Measurements from ENCODE around the gene TESK1.

Gene TESK1

GRCh38 chr9:35646153-35646532 lies 41.1 kb downstream of the TESK1 start:
- no peaks in the 10 kb centered on the region for H3K9me2 ChIP-seq (replicated peaks; ENCODE audit: insufficient read depth, low read length)
- no peaks in the 10 kb centered on the region for H3F3A ChIP-seq (ENCODE audit: insufficient read depth, low read length)
- H3K79me2 ChIP-seq (ENCODE audit: low read length), result no peaks in the 10 kb centered on the region
- no peak for DNase-seq
- H3K27ac ChIP-seq (ENCODE audit: low read length), result no peak overlapping the region
- no peaks in the 10 kb centered on the region for H3K27me3 ChIP-seq (replicated peaks; ENCODE audit: insufficient read depth, low read length)
- H4K20me1 ChIP-seq (ENCODE audit: insufficient read depth, low read length), result no peaks in the 10 kb centered on the region
- H3K9me3 ChIP-seq (replicated peaks; ENCODE audit: insufficient read depth, low read length), result no peaks in the 10 kb centered on the region
- H2AFZ ChIP-seq (ENCODE audit: low read length), result peak overlapping the region; percentile 97
- peak overlapping the region; percentile 68 for H3K4me3 ChIP-seq (ENCODE audit: low read length)
- H3K4me2 ChIP-seq (ENCODE audit: low read depth, low read length), result peak overlapping the region; percentile 96
- H3K4me1 ChIP-seq (ENCODE audit: low read length), result peaks cover 4% of the 10 kb centered on the region
- H3K9ac ChIP-seq (ENCODE audit: low read length), result peak overlapping the region; percentile 54; the same call in 1 of the 2 replicates
- TF ChIP-seq EZH2phosphoT487 (IDR thresholded peaks at IDR 0.05; ENCODE audit: low read length), result no peak
- no peak for TF ChIP-seq EZH2 (optimal IDR thresholded peaks at IDR 0.05; ENCODE audit: low read depth, low read length)
- no peak for TF ChIP-seq CTCF (IDR thresholded peaks at IDR 0.05; ENCODE audit: low read length)
- no peaks in the 10 kb centered on the region for H3K36me3 ChIP-seq (replicated peaks; ENCODE audit: insufficient read depth, low read length)

GRCh38 chr9:35646533-35647265 lies 41.6 kb downstream of the TESK1 start:
- no peaks in the 10 kb centered on the region for H3K27me3 ChIP-seq (replicated peaks; ENCODE audit: insufficient read depth, low read length)
- H3K36me3 ChIP-seq (replicated peaks; ENCODE audit: insufficient read depth, low read length), result no peaks in the 10 kb centered on the region
- H2AFZ ChIP-seq (ENCODE audit: low read length), result peak overlapping the region; percentile 97
- no peaks in the 10 kb centered on the region for H4K20me1 ChIP-seq (ENCODE audit: insufficient read depth, low read length)
- H3K79me2 ChIP-seq (ENCODE audit: low read length), result no peaks in the 10 kb centered on the region
- H3F3A ChIP-seq (ENCODE audit: insufficient read depth, low read length), result no peaks in the 10 kb centered on the region
- H3K9me3 ChIP-seq (replicated peaks; ENCODE audit: insufficient read depth, low read length), result no peaks in the 10 kb centered on the region
- H3K4me1 ChIP-seq (ENCODE audit: low read length), result peaks cover 4% of the 10 kb centered on the region
- peak overlapping the region; percentile 68 for H3K4me3 ChIP-seq (ENCODE audit: low read length)
- peak; percentile 88 for DNase-seq
- peak overlapping the region; percentile 96 for H3K4me2 ChIP-seq (ENCODE audit: low read depth, low read length)
- H3K27ac ChIP-seq (ENCODE audit: low read length), result no peak overlapping the region
- H3K9me2 ChIP-seq (replicated peaks; ENCODE audit: insufficient read depth, low read length), result no peaks in the 10 kb centered on the region
- TF ChIP-seq EZH2phosphoT487 (IDR thresholded peaks at IDR 0.05; ENCODE audit: low read length), result no peak
- TF ChIP-seq EZH2 (optimal IDR thresholded peaks at IDR 0.05; ENCODE audit: low read depth, low read length), result no peak
- TF ChIP-seq CTCF (IDR thresholded peaks at IDR 0.05; ENCODE audit: low read length), result peak; percentile 86
- H3K9ac ChIP-seq (ENCODE audit: low read length), result peak overlapping the region; percentile 54; the same call in 1 of the 2 replicates

- Histone ChIP-seq H3K9me2 (replicated peaks; ENCODE audit: insufficient read depth, low read length) (no peaks in the 10 kb centered on the region), H3K27me3 (replicated peaks; ENCODE audit: insufficient read depth, low read length) (no peaks in the 10 kb centered on the region), H4K20me1 (ENCODE audit: insufficient read depth, low read length) (no peaks in the 10 kb centered on the region), H3K4me2 (ENCODE audit: low read depth, low read length) (no peak overlapping the region), H3K27ac (ENCODE audit: low read length) (no peak overlapping the region), H3K4me3 (ENCODE audit: low read length) (no peak overlapping the region), H3K36me3 (replicated peaks; ENCODE audit: insufficient read depth, low read length) (no peaks in the 10 kb centered on the region), H3K9me3 (replicated peaks; ENCODE audit: insufficient read depth, low read length) (no peaks in the 10 kb centered on the region), H3K9ac (ENCODE audit: low read length) (no peak overlapping the region), H3F3A (ENCODE audit: insufficient read depth, low read length) (no peaks in the 10 kb centered on the region), H3K4me1 (ENCODE audit: low read length) (peaks cover 4% of the 10 kb centered on the region), H3K79me2 (ENCODE audit: low read length) (no peaks in the 10 kb centered on the region), H2AFZ (ENCODE audit: low read length) (no peak overlapping the region)
- no peak for DNase-seq
- no peak for TF ChIP-seq CTCF (IDR thresholded peaks at IDR 0.05; ENCODE audit: low read length)
- no peak for TF ChIP-seq EZH2 (optimal IDR thresholded peaks at IDR 0.05; ENCODE audit: low read depth, low read length)
Observed at GRCh38 chr9:35649431-35650340, 44.6 kb downstream of the TESK1 start.

All from MM.1S (cell line).